DMS 273 (cell line): ENCODE data around the gene NPNT.
"Not testable (repeated sequence)": the region's sequence is repeated elsewhere in the genome, so short reads cannot be mapped to it uniquely, and the experiment has no call there.

Source experiments
- DNase-seq: peaks from one replicate; lab custom pipeline; 2025; ENCODE audit not compliant: unreplicated experiment; lab: John Stamatoyannopoulos, UW

Gene NPNT

DNA sequence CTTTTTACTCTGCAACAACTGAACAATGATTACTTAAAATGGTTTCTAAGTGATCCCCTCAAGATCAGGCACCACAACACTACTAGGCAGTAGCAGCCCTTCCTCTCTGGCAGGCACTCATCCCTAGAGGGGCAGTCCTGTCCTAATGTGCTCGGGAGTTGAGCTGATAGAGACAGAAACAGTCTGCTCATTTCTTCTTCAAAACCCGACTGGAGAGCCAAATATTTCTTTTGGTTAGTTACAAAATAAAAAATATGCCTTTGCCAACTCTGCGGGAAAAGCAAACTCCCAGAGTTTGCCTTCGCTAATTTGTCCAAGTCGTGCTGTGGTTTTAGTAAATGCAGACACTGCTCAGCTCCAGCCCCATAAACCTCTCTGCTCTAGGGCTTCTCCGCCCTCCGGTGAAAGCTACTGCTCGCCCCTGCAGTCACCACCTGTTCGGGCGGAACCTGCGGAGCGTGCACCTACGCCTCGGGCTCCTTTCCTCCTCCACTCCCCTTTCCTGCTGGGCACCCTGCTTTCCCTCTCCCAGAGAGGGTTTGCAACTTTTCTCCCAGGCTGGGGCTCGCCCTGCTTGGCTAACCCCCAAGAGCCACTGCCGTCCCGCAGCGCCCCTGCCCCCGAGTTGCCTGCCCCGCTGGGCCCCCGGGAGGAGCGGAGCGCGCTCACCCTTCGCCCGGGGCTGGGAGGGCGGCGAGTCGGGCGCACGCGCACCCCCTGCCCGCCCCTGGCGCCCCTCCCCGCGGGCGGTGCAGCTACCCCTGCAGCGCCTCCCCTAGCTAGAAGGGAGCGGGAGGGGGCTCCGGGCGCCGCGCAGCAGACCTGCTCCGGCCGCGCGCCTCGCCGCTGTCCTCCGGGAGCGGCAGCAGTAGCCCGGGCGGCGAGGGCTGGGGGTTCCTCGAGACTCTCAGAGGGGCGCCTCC, at the start of gene NPNT:
Gene NPNT, plus strand, starts transcription at position 812 of the 923 bp plus-strand sequence. CDS start 182 bp downstream, outside the sequence.
- peak; percentile 44 for DNase-seq

DNA sequence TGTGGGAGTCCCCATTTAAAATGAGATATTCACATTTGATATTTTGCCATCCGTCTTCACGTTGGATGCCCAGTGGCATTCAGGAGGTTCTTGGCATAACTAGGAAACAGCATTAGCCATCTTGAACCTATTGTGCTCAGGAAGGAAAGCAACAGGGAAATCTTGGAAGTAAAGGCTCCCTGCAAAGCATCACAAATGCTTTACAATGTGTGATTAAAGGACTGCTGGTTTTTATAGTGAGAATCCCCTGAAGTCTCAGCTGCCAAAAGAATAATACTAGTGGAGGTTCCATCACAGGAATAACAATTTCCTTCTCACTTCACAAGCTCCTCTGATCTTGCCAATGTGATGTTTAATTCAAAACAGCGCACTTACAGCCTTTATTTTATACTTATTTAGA, 49.7 kb upstream of the NPNT start:
- no peak for DNase-seq

DNA sequence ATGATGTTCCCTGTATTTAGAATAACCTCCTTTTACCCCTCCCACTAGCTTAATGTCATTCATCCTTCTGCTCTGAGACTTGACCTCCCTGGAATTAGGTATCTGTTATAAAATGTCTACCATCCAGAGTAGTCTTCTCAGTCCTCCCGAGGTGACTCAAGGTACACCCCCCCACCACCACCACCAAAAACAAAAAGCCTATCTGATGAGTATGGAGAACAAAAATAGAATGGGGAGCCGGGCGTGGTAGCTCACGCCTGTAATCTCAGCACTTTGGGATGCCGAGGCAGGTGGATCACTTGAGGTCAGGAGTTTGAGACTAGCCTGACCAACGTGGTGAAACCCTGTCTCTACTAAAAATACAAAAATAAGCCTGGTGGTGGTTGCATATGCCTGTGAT, 46.9 kb upstream of the NPNT start:
- DNase-seq, result not testable (repeated sequence)

DNA sequence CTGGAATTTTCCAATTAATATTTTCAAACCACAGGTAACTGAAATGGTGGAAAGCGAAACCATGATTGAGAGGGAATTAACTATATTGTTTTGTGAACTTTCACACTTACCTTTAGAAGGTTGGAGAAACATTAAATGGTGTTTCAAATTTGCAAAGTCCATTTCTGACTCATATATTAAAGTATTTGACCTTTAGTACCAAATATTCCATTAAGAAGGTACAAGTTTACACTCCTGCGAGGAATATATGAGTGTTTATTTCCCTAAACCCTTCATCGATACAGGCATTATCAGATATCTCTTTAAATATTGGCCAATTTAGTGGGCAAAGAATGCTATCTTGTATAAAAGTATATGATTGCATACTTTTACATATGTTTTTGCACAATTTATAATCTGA, 44.1 kb upstream of the NPNT start:
- no peak for DNase-seq

GRCh38 chr4:105852230-105852629, 43.0 kb upstream of the NPNT start:
- not testable (repeated sequence) for DNase-seq

DNA sequence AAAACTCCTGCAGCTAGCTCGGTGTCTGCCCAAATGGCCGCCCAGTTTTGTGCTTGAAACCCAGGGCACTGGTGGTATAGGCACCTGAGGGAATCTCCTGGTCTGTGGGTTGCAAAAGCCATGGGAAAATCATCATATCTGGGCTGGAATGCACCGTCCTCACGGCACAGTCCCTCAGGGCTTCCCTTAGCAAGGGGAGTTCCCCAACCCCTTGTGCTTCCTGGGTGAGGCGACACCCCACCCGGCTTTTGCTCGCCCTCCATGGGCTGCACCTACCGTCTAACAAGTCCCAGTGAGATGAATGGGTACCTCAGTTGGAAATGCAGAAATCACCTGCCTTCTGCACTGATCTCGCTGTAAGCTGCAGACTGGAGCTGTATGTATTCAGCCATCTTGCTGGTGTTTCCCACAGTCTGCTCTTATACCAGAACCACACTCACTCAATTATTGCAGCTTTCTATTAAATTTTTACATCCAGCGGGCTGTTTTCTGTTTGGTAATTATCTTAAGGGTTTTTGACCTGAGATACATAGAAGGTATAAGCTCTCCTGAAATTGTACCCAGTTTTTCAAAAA, 36.7 kb upstream of the NPNT start:
- DNase-seq, result no peak

GRCh38 chr4:105859233-105859632, 36.0 kb upstream of the NPNT start:
- no peak for DNase-seq

GRCh38 chr4:105870963-105871362, 24.3 kb upstream of the NPNT start:
- DNase-seq, result no peak

DNA sequence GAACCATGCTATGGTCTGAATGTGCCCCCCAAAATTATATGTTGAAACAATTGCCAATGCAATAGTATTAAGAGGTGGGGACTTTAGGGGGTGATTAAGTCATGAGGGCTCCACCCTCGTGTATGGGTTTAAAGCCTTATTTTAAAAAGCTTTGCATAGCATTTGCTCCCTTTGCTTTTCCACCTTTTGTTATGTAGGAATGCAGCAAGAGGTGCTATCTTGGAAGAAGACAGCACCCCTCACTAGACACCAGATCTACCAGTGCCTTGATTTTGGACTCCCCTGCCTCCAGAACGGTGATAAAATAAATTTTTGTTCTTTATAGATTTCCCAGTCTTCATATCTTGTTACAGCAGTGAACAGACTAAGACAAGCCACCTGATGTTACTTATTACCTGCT, 23.3 kb upstream of the NPNT start:
- DNase-seq, result no peak

DNA sequence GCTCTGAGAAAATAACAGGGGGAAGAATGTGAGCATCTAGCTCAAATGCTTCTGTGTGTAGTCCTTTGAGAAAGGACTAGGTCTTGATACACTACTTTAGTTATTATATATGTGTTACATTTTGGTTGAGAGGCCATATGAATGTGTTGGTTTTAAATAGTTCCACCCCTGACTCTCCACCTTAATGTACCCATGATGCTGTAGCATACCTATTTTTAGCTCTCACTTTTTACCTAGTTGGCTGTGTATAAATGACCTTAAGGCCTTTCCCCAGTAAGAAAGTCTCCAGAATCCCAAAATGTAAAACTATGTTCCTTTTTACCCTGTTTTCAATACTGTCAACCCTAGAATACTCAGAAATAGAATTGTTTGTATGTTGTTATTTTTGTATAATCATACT, 20.0 kb upstream of the NPNT start:
- DNase-seq, result no peak

DNA sequence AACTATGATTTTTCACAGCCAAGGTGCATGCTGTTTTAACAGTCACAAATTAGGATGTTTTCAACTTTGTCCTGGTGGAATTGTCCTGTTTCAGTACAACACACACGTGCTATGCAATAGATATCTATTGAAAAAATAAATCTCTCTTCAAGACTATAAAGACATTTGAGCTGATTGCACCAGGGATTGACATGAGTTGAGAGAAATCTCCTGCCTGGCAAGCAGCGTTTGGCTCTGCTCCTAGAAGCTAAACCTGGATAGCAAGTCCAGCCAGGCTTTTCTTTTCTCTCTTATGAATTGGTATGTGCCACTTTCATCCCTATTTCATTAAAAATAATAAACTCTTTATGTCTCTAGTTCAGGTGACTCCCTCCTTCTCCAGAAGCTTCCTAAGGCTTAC, 16.6 kb upstream of the NPNT start:
- DNase-seq, result no peak

DNA sequence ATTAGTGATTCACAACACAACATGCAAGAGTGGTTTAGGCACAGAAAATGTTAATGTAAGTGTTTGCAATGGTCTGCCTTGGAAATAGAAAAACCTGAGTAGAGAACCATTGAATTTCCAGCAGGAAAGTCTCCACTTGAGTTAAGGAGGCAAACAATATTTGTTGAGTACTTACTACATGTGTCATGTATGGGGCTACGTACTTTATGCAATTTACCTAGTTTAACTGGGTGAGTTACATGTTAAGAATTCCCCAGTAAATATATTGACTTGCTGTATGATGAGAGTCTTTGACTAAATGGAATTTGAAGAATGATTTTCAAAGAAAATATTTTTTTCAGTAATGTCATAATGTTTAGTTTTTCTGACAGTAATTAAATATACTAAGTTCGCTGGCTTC, 7.8 kb upstream of the NPNT start:
- DNase-seq, result no peak

DNA sequence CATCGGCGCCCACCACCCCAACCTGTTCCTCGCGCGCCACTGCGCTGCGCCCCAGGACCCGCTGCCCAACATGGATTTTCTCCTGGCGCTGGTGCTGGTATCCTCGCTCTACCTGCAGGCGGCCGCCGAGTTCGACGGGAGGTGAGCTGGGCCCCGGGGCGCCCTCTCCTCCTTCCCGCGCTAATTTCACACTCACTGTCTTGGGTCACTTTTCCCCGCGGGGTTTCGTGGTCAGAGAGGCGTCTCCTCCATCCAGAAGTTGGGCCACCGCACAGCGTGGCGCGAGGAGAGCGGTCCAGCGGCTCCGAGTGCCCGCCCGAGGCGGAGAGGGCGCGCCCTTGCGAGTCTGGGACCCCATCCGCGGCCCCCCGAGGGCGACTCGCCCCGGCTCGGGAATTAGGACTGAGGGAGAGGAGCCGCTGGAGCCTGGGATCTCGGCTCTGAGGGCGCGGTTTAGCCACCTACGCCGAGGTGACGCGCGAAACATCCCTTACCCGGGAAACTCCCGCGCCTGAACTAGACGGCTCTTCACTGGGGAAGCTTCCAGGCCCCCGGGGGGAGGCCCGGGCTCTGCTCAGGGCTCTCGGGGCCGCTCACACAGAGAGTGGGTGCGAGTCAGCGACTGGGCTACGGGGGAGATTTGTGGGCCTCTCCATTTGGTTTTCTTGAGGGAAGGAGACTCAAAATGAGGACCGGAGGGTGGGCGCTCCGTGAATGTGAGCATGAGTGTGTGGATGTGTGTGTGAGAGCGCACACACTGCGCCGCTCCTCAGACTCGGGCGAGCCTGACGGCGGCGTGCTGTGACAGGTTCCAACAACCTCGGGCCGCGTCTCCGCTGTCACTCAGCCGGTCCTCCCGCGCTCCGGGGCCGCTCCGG, 551 bp downstream of the NPNT start:
- peak; percentile 42 for DNase-seq

DNA sequence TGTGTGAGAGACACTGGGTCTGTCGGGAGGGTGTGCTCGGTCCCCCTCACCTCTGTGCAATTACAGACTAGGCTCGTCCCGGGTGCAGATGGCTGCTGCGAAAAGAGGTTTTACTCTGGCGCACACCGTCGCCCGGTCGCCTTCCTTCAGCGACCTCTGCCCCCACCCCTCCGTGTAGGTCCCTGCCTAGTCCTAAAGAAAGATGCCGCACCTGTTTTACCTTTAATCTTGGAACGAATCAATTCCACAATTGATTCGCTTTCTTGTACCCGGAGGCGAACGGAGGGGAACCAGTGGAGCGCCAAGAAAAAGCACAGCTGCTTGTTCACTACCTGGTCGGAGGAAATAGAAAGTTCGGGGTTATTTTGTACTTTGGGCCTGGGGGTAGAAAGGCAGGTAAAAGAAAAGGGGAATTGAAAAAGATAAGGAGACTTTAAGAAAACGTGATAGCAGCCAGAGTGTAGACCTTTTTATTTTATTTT, 1.2 kb downstream of the NPNT start:
- DNase-seq, result peak; percentile 19

DNA sequence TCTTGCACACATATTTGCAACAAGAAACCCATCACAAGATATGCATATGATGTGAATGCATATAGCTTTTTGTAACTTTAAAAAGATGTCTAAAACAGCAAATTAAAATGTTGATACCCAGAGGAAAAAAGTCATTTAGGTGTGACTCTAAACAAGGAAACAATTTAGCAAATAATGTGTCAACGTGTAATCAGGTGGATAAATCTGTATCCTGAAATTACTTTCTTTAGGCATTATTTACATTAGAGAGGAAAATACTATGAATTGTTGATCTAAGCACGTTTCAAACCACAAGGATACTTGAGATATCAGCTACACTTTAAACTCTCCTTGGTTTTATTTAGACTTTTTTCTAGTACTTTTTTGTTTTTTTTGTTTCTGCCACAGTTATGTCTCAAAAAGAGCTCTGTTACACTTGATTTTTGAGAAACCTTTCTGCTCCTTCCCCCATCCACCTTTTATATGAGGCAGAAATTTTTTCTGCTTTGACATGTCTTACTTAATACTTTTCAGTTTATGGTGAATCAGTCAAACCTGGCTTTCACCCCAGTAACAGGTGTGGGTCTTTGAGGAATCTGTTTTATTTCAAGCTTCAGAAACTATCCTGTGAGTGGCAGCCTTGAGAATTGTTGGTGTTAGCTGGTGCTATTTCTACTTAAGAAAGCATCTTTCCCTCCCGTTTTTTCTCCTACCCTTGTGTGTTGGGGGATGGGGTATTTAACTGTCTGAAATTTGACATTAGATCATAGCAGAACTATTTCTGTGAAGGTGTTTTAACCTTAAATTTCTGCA, 1.9 kb downstream of the NPNT start:
- peak; percentile 1 for DNase-seq

DNA sequence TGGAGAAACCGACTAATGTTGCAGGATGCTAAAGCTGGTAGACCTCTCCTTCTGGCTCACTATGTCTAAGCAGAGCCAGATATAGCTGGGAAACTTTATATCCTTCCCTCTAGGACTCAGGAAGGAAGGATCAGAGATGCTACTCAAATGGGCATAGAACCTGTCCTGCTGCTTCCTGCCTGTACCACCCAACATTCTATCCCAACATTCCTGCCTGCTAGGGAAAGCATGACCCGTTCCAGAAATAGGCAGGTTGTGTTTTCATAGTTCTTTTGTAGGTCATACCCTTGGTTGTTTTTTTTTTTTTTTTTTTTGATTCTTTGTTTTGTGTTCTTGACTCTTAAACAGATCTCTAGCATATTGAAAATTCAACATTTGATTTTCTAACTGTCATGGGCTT, 5.3 kb downstream of the NPNT start:
- DNase-seq, result no peak

- no peak for DNase-seq
Measured at GRCh38 chr4:105902550-105903262, 7.4 kb downstream of the NPNT start.

DNA sequence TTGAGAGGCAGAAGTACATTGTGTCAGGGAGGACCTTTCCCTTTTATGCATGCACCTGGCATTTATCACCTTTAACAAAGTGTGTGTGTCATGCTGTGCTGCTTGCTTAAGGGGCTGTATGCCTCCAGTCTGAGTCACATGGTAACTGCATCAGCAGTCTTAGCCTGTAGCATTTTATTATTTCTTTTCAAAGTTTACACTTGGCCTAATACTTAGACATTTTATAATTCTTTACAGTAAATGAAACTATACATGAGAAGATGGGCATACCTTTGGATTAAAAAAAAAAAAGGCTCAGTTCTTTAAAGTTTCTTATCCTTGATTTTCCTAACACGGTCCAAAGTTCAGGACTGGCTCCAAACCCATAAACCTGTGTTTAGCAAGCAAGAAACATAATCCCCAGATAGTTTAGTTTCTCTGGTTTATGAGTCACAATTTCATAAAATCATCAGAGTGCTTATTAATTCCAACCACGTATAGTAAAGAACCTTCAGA, 14.6 kb downstream of the NPNT start:
- DNase-seq, result no peak

DNA sequence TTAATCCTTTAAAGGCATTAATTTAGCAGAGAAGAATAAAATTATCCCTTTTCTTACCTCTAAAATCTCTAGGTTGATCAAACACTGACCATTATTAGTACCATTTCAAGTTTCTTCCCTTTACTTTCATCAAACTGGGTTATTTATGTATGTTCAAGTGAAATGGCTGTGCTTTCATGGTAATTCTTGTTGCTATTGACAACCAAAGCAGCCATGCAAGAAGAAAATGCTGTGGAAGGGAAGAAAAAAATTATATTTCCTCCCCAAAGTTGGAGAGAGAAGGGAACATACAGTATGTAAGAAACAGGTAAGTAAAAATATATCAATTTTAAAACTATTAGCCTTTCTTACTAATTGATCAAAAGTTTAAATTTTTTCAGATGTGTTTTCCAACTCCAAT, 16.2 kb downstream of the NPNT start:
- DNase-seq, result no peak

- DNase-seq, result no peak
Measured at GRCh38 chr4:105912633-105913032, 17.4 kb downstream of the NPNT start.
